Measurements from ENCODE around the gene LRATD1.

Gene LRATD1

DNA sequence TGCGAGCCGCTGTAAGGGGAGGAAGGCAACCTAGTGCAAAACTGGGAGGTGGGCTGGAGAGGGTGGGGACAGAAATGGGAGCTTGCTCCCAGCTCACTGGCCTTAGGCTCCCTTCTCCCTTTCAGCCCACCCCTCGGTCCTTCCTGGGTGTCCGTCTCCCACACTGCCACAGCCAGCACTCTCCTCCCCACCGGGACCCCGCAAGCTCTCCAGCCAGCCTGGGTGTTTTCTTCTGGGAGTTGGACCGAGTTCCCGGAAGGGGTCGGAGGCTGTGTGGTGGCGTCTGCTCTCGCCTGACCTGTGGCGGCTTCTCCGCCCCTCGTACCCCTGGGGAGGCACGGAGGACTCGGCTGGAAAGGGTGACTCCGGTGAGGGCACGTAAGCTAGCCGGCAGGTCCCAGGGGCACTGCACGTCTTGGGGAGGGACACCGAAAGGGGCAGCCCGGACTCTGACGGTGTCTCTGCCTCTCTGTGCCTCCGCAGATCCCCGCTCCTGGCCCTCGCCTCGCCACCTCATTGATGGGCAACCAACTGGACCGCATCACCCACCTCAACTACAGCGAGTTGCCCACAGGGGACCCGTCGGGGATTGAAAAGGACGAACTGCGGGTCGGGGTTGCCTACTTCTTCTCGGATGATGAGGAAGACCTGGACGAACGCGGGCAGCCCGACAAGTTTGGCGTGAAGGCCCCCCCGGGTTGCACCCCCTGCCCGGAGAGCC, 1.1 kb downstream of the LRATD1 start:
- no peak for DNase-seq (ENCODE audit: low read depth in 3 of 3)

DNA sequence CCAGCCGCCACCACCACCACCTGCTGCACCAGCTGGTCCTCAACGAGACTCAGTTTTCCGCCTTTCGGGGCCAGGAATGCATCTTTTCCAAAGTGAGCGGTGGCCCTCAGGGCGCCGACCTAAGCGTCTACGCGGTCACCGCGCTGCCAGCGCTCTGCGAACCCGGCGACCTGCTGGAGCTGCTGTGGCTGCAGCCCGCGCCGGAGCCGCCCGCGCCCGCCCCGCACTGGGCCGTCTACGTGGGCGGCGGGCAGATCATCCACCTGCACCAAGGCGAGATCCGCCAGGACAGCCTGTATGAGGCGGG, 1.6 kb downstream of the LRATD1 start:
- DNase-seq (ENCODE audit: low read depth in 3 of 3), result no peak

- no peak for DNase-seq (ENCODE audit: low read depth in 3 of 3)
Measured at GRCh38 chr2:14634489-14635390, 2.2 kb downstream of the LRATD1 start.

DNA sequence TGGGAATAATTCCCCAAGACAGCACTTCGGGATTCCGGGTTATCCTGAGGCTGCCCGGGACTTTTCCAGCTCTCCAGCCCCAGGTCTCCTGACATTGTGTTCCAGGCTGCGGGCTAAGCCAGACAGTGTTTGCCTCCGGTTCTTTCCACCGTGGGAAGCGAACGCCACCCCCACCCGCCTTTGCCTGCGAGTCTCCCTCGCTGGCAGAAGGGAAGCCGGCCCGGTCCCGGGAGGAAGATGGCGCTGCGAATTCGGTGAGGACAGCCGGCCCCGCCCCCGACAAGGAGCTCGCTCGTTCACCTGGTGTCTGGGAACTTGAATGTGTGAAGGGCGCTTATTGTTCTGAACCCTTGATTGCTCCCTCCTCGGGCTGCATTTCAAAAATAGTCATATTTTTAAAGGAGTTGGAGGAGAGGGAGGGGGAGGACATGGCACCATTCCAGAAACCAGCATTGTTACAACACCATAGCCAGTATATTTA, 2.9 kb downstream of the LRATD1 start:
- DNase-seq (ENCODE audit: low read depth in 3 of 3), result no peak

GRCh38 chr2:14638488-14638887, 6.0 kb downstream of the LRATD1 start:
- no peak for DNase-seq (ENCODE audit: low read depth in 3 of 3)

GRCh38 chr2:14641116-14641515, 8.6 kb downstream of the LRATD1 start:
- DNase-seq (ENCODE audit: low read depth in 3 of 3), result no peak

GRCh38 chr2:14642499-14642898, 10.0 kb downstream of the LRATD1 start:
- DNase-seq (ENCODE audit: low read depth in 3 of 3), result no peak

DNA sequence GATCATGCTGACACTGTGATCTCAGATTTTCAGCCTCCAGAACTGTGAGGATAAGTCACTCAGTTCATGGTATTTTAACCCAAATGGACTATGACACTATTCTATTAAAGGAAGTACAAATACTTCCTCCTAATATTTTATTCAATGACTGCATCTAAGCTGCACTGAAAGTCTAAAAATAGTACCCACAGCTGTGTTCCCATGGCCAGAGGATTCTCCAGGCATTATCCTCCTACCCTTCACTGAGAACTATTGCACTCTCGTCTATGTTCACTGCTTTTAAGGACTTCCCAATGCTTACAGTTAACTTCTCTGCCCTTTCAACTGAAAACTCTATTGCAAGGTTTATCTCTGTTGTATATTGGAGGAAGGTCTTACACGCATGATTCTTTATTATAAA, 15.2 kb downstream of the LRATD1 start:
- DNase-seq (ENCODE audit: low read depth in 3 of 3), result no peak

- no peak for DNase-seq (ENCODE audit: low read depth in 3 of 3)
Measured at GRCh38 chr2:14650066-14650465, 17.5 kb downstream of the LRATD1 start.

GRCh38 chr2:14654835-14655282, 22.3 kb downstream of the LRATD1 start:
- no peak for DNase-seq (ENCODE audit: low read depth in 3 of 3)

- no peak for DNase-seq (ENCODE audit: low read depth in 3 of 3)
Measured at GRCh38 chr2:14656146-14656545, 23.6 kb downstream of the LRATD1 start.

- DNase-seq (ENCODE audit: low read depth in 3 of 3), result no peak
Measured at GRCh38 chr2:14661163-14661562, 28.6 kb downstream of the LRATD1 start.

DNA sequence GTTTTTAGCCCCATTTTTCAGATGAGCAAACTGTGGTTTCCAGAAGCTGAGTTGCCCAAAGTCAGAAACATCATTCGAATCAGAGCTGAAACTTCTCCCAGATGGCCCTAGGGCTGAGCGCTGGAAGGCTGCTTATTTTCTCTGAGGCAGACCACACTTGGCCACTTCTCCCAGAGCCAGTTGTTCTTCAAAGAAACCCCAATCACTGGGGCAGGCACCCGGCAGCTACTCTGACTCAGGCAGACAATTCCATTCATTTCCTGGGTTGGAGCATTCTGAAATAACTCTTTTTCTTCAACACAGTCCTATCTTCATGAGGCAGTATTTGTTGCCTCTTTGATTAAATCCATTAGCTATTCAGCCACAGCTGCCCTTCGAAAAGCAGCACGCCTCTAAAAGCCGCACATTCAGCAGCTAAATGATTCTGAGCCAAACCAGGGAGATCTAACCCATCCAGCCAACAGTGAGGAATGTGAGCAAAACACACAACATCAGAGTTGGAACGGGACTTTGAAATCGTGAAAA, 40.9 kb downstream of the LRATD1 start:
- no peak for DNase-seq (ENCODE audit: low read depth in 3 of 3)

DNA sequence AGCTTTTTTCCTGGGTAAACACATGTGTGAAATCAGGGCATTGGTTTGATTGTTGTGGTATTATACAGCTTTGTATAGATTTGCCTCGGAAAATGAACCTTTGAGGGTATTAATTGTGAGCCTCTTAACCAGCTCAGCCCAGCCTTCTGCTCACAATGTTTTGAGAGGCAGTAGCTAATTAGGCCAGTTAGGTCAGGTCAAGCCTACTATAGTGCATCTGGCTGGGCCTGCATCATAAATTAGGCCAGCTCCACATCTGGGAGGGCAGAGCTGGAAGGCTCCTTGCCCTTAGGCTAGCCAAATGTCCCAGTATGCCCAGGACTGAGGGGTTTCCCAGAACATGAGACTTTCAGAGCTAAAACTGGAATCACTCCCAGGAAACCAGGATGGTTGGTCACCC, 43.0 kb downstream of the LRATD1 start:
- DNase-seq (ENCODE audit: low read depth in 3 of 3), result no peak

DNA sequence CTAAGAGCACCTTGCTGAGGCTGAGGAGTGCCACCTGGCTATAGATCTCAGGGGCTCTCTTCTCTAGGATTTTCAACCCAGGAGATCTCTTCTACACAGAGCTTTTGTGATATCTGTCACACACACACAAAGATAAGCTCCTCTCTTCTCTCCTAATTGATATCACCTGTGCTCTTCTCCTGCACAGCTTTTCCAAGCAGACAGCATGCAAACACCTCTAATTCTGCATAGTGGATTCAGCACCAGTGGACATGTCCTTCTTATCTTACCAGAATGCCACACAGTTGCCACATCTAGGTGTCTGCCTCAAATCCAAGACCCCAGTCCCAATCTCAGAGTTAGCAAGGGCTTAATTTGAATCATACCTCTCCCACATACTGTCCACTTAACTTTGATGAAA, 43.9 kb downstream of the LRATD1 start:
- no peak for DNase-seq (ENCODE audit: low read depth in 3 of 3)

DNA sequence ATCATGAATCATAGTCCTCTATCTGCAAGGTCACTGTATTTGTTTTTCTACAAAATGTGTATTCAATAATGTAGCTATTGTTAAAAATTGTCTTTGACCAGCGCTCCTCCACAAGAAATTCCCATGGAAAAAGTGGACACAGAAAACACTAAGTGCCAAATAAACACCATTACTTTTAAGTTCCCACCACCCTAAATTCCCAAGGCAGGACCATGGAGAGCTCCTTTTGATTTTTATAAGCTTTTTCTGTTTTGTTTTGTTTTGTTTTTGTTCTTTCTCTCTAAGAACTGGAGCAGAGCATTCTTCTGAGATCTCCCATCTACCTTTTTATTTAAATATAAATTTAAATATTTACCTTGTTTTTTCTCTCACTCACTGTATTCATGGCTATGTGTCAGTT, 44.5 kb downstream of the LRATD1 start:
- DNase-seq (ENCODE audit: low read depth in 3 of 3), result no peak

GRCh38 chr2:14678761-14679160, 46.2 kb downstream of the LRATD1 start:
- DNase-seq (ENCODE audit: low read depth in 3 of 3), result no peak

DNA sequence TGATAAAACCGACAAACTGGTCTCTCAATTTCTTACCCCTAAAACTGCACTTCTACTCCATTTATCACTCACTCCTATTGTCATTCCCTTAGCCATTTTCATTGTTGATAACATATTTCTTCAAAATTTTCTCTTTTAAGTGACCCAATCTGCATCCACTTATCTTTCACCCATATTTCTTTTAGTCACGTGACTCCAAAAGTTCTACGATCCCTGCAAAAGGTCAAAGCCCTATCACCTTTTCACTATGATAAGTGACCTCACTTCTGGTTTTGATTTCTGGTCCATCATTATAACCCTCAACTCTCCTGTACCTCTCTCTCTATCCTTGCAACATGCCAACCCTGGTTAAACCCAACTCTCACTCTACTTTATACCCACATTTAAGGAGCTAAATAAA, 49.1 kb downstream of the LRATD1 start:
- no peak for DNase-seq (ENCODE audit: low read depth in 3 of 3)

Data from stimulated activated CD4-positive, alpha-beta T cell treated with anti-CD3 and anti-CD28 coated beads, TNF-alpha, amount 100 ng/mL, for 4 hours (primary cell).